GM19023 (cell line): Measurements from ENCODE around the gene GPRC5D.

Experiments used
- ATAC-seq: cut with Tn5 transposase; IDR thresholded peaks from one replicate; pipeline ENCODE4 v1.9.1; 2021; ENCODE audit warnings: mild to moderate bottlenecking, moderate library complexity; ENCODE audit not compliant: unreplicated experiment

Gene GPRC5D

DNA sequence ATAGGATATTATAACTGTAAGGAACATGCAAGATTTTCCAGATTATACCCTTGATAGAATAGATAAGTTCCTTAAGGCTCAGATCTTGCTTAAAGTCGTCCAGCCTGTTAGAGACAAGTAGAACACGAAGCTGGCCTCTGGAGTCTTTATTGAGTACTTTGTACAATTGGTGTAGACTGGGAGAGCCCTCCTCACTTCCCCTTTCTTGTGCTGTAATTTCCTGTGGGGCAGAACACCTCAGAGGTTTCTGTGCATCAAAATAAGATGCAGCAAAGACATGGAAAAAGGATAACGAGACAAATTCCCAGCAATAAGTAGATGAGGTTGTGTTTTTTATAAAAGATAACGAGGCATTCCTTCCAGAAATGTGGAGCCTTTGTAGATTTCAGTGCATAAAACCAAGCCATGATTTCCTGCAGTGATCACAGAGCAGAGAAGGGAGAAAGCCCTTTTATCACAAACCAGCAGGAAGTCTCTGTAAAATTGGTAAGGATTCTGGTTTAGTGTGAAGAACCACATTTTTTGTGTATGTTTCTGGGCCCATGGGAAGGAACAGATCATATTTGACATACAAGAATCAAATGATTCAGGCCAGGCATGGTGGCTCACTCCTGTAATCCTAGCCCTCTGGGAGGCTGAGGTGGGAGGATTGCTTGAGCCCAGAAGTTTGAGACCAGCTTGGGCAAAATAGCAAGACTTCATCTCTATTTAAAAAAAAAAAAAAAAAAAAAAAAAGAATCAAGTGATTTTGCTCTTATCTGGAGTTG is 42.6 kb downstream of the GPRC5D start:
- no peak for ATAC-seq

DNA sequence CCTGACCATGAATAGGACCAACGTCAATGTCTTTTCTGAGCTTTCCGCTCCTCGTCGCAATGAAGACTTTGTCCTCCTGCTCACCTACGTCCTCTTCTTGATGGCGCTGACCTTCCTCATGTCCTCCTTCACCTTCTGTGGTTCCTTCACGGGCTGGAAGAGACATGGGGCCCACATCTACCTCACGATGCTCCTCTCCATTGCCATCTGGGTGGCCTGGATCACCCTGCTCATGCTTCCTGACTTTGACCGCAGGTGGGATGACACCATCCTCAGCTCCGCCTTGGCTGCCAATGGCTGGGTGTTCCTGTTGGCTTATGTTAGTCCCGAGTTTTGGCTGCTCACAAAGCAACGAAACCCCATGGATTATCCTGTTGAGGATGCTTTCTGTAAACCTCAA is 43.3 kb downstream of the GPRC5D start:
- no peak for ATAC-seq

DNA sequence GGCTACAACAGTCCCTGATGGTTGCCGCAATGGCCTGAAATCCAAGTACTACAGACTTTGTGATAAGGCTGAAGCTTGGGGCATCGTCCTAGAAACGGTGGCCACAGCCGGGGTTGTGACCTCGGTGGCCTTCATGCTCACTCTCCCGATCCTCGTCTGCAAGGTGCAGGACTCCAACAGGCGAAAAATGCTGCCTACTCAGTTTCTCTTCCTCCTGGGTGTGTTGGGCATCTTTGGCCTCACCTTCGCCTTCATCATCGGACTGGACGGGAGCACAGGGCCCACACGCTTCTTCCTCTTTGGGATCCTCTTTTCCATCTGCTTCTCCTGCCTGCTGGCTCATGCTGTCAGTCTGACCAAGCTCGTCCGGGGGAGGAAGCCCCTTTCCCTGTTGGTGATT is 43.7 kb downstream of the GPRC5D start:
- no peak for ATAC-seq

DNA sequence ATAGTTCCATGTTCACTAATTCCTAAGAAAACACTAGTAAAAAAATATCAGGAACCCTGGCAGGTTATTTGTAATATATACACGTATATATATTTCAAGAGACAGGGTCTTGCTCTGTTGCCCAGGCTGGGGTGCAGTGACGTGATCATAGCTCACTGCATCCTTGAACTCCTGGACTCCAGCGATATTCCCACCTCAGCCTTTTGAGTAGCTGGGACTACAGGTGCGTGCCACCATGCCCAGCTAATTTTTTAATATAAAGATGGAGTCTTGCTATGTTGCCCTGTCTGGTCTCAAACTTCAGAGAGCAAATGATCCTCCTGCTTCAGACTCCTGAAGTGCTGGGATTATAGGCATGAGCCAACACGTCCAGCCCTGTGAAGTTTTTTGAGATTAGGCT is 44.4 kb downstream of the GPRC5D start:
- ATAC-seq, result no peak

DNA sequence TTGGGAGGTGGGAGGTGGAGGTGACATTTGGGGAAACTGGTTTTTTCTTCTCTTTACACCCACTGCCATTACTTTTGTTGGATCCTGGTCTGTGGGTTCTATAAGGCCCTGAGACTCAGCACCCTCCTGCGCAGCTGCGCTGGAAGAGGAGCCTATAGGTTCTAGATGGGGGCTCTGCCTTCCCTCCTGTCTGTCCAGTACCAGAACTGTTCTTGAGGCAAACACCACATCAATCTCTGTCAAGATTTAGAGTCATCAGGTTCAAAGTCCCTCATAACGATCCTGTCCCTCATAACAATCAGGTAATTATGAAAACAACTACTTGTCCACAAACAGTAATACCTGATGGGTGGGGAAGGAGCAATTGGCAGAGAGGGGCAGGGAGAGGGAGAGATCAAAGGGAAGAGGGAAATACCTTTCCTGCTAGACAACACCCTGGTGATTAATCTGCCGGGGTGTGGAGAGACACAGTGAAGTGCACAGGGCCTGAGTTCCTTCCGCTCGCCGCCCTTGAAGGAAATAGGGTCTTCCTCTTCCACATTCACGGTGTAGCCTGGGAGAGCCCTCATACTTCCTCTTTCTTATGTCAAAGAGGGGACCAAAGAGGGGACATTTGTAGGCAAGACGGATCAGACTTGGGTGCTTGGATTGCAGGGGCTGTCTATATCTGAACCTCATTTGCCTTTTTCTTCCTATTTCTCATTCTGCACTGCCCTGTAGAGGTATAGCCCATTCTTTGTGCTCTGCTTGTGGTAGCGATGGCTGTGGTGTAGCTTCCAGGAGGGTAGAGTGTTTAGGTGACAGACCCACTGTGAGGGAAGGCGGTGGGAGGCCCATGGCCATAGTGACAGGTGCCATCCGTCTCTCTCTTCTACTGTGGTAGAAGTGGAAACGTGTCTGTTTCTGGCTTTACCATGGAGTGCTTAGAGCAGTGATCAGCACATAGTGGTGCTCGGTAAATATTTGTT is 48.0 kb downstream of the GPRC5D start:
- no peak for ATAC-seq

DNA sequence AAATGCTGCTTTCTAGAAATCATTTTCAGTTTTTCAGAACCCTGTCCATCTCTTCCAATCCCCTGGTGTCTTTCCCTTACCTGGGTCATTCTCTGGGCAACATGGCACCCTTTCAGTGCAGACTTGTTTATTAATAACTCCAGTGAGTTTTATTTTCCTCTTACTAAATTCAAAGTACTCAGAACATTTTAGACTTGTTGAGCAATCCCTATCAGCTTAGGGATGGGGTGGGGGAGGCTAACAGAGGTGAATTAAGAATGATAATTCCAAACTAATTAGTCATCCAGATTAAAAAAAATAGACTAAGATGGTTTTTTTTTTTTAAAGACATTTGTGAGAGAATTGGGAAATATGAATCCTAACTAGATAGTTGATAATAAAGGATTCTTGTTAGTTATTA is 49.9 kb downstream of the GPRC5D start:
- no peak for ATAC-seq

DNA sequence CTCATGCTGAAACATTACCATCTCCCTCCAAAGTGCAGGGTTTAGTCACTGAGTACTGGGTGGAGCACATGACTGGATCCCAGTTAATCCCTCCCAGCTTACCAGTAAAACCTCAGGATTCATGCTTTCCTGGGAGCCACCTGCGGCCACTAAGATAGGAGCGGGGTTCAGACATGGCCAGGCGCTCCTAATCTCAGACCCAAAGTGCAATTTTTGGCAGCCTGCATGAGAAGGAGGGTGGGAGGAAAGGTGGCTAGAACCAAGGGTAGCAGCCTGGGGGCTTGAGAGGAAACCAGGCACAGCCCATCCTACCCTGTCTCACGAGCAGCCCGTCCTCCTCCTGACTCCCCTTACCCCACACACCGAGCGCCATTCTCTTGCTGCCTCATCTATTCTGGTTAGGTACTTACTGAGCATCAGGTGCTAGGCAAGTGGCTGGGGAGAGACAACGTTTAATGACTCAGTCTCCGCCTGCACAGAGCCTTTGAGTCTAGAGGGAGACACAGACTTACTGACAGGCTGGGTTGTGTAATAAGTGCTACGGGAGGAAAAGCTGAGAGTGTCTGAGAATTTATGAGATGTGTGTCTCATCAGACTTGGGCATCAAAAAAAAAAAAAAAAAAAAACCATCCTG is 50.7 kb downstream of the GPRC5D start:
- ATAC-seq, result no peak

DNA sequence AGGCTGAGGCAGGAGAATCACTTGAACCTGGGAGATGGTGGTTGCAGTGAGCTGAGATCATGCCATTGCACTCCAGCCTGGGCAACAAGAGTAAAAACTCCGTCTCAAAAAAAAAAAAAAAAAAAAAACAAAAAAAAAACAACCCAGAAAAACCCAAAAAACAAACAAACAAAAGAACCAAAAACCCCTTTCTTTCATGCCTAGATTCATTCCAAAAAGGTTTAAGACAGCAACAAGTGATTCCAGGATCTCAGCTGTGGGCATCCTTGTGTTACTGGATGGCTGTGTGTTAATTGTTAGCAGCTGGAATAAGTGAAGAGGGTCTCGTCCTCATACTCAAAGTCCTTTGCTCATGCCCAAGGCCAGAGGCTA is 51.2 kb downstream of the GPRC5D start:
- no peak for ATAC-seq

DNA sequence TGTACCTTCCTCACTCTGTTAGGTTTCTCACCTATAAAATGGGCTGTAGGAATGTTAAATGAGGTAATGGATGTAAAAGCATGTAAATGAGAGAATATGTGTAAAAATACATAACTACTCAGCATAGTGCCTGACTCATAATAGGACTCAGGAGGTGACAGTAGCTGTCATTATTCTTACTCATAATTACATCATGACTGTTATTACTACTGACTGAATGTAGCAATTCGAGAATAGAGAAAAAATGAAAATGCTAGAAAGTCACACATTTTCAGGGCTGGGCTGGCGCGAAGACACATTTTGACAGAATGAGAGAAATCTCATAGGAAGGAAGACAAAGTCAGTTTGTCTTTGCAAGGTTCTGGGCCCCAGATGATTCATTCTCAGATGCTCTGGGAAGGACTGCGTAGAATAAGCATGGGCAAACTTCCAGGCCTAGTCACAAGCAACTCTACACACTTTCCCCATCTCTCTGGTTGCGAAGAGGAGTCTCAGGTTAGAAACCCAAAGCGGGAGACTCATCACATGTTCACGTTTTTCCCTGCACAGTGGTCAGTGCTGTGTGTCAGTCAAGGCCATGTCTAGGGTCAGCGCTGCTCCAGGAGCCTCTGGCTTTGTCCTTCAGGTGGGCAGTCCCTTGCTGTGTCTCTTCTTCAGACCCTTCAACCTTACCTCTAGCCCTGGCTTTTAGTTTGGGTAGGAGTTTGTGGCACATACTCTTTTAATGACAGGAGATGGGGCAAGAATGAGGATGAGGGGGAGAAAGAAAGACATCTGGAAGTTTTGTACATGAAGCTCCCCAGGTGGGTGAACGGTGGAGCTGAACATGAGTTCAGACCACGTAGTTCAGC is 52.2 kb downstream of the GPRC5D start:
- ATAC-seq, result peak; percentile 79

DNA sequence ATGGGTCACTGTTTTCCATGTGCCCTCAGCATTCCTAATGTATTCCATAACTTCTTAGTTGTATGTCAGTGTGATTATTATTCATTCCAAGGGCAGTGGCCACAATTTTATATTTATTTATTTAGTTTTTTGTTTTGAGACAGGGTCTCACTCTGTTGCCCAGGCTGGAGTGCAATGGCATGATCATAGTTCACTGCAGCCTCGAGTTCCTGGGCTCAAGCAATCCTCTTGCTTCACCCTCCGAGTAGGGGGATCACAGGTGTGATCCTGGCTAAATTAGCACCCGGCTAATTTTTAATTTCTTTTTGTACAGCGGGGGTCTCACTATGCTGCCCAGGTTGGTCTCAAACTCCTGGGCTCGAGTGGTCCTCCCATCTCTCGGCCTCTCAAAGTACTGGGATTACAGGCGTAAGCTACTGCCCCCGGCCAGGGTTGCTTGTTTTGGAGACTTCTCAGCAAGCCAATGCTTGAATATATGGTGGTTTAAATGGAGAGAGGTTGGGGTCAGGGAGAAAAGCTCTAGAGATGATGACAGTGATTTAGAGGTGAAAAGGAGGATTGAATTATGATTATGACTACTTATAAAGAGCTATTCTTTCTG is 53.0 kb downstream of the GPRC5D start:
- ATAC-seq, result no peak

DNA sequence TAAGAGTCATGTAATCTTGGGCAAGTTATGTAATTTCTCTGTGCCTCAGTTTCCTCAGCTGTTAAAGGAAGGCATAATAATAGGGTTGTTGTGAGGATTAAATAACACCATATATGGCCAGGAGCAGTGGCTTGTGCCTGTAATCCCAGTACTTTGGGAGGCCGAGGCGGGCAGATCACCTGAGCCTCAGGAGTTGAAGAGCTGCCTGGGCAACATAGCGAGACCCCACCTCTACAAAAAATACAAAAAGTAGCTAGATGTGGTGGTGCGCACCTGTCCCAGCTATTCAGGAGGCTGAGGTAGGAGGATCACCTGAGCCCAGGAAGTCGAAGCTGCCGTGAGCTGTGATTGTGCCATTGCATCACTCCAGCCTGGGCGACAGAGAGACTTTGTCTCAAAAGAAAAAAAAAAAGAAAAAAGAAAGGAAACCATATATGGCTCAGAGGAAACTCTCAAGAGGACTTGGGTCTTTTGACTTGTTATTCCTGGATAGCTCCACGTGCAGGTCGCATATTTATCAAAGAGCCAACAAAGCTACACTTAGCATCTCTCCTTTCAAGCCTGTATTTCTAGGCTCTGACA is 53.7 kb downstream of the GPRC5D start:
- no peak for ATAC-seq

DNA sequence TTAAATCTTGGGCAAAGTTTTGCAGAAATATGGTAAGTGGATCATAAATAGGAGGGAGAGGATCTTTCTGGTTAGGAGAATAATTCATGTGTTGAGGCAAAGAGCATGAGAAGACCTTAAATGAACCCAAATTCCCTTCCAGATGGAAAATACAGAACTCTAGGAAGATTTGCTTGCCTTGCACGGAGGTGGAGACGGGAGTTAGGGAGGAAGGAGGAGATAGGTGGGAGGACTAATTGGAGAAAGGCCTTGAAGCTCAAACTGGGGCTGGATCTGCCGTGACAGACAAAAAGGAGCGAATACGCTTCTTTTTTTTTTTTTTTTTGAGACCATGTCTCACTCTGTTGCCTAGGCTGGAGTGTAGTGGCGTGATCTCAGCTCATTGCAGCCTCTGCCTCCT is 54.7 kb downstream of the GPRC5D start:
- ATAC-seq, result no peak

DNA sequence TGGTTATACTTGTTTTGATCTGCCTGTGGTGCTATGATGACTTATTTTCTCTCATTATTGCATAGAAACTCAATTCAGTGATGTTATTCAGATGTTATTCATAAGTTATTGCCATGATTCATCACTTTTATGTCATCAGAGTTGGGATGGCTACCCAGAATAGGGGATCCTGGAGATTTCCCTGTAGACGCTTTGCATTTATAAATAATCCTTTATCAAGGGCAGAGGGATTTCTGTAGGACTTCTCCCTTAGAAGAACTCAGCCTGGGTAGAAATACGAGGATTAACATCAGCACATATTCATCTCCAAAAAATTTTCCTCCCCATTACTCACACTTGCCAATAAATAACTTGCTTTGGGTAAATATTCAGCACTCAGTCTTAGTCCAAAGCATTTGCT is 55.7 kb downstream of the GPRC5D start:
- ATAC-seq, result no peak

DNA sequence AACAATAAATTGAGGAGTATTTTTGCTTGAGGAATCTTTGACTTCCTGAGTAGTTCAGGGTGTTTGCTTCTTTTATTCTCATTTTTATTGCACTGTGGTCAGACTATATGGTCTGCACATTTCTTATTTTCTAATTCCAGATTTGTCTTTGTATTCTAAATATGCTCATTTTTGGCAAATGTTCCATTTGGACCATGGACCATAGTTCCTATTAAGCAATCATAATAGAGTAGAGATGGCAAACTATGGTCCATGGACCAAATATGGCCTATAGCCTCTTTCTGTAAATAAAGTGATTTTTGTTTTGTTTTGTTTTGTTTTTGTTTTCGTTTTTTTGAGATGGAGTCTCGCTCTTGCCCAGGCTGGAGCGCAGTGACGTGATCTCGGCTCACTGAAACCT is 58.5 kb downstream of the GPRC5D start:
- no peak for ATAC-seq

DNA sequence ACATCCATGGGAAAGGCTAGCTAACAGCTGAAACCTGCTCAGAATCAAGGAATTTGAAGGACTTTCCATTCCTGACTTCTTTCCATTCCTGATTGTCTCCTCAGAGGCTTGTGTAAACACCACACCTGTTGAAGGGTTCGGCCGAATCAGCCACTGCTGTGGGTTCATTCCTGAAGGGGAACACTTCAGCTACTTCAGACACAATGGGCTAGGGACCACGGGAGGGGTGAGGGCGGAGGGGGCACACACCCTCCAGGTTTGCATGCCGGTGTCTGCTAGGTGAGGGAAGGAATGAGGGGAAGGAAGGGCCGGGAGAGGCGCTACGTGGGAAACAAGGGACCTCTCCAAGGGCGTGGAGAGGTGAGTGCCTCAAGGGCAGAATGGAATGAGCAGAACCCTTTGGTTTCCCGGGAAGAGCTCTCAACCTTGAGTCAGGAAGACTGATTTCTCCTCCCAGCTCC is 59.3 kb downstream of the GPRC5D start:
- ATAC-seq, result no peak

DNA sequence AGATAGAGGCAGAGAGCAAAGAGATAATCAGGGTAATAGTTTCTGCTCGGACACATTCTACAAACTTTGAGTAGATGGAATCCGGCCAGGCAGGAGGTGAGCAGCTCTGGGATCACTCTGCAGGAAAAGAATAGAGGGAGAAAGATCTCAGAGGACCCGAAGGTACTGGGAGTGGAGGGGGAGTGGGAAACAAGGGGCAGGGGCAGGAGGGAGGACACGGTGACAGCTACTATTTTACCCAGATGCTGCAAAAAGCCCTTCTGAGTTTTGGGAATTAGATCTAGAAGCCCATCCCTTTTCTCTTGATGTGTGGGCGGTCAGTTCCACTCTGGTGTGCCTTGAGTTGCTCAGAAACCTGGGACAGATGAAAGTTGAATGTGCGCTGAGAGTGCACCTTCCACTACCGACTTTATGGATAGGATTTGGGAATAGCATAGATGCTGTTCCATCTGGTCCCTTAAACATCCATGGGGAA is 60.1 kb downstream of the GPRC5D start:
- no peak for ATAC-seq

DNA sequence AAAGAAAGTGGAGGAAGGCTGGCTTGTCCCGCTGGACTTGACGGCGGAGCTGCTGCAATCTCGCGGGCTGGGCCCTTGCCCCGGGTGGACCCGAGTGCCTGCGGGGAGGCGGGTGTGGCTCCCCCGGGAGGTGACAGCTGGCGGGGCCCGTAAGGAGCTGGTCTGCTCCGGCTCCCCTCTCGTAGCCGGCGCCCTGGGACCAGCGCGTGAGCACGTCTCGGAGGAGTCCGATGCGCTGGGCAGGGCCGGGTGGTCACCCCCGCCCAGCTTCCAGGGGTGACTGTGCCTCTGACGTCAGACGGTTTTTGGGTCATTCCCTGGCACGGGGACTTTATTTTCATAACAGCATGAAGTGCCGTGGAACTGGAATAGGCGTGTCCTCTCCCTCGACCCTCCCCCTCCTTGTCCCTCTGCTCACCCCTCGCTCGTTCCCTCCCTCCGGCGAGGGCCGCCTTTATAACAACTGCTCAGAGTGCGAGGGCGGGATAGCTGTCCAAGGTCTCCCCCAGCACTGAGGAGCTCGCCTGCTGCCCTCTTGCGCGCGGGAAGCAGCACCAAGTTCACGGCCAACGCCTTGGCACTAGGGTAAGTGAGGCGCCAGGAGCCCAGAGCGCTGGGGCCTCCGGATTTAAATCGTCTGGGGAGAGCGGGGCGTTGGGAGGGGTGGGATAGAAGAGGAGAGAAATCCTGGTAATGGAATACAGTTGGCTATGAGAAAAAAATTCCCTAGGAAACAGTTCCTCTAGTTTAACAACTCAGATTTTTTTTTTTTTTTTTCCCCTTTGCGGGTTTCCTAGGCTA is 60.7 kb downstream of the GPRC5D start, which contains the start of gene GPRC5A:
Gene GPRC5A, plus strand, starts transcription at position 483 of the 801 bp plus-strand sequence. CDS start 16,688 bp downstream, outside the sequence.
- ATAC-seq, result peak; percentile 32
